A673 (cell line): ENCODE results near the gene CLASRP. TPM values are rescaled to one million over a fixed set of nuclear protein-coding genes. Genes with fewer than 3 reads are reported as not detected.

Experiments used
- BruUV-seq: library from RNA; stranded (reverse); fragments of 400-500 nt; replicated peaks from 2 replicates; lab custom pipeline; 2021; lab: Mats Ljungman, UMichigan
- CTCF ChIA-PET: fragments of 300-600 bp; sonication (Branson Sonifier 250); formaldehyde crosslinking; loops from one replicate; lab custom pipeline; 2022; ENCODE audit warnings: antibody characterized with exemption; lab: Charles Lee
- POLR2A ChIA-PET: fragments of 300-600 bp; sonication (Branson Sonifier 250); formaldehyde crosslinking; loops from one replicate; lab custom pipeline; 2022; ENCODE audit warnings: antibody characterized with exemption; ENCODE audit not compliant: low non-redundant PET; lab: Charles Lee
- DNase-seq: peaks from one replicate; pipeline ENCODE4 v3.0.0-alpha.2; 2015; ENCODE audit warnings: low spot score
- H3K27ac ChIP-seq: fragments of 200-600 bp; sonication (generic); 2 replicates; pipeline ENCODE4 v1.5.1; 2016; ENCODE audit warnings: mixed run types, low read depth, mild to moderate bottlenecking, mixed read lengths, antibody characterized with exemption, low read length; ENCODE audit not compliant: poor library complexity, severe bottlenecking
- H3K27me3 ChIP-seq: fragments of 200-600 bp; sonication (generic); replicated peaks from 2 replicates; pipeline ENCODE4 v1.6.1; 2017; ENCODE audit warnings: mixed run types, low read depth, mild to moderate bottlenecking, mixed read lengths, antibody characterized with exemption, low read length; ENCODE audit not compliant: insufficient read depth, poor library complexity
- H3K36me3 ChIP-seq: fragments of 200-600 bp; sonication (generic); 2 replicates; pipeline ENCODE4 v1.6.1; 2016; ENCODE audit warnings: mixed run types, mild to moderate bottlenecking, mixed read lengths, antibody characterized with exemption, low read length; ENCODE audit not compliant: insufficient read depth, poor library complexity, severe bottlenecking
- H3K4me1 ChIP-seq: fragments of 200-600 bp; sonication (generic); 2 replicates; pipeline ENCODE4 v1.6.1; 2017; ENCODE audit warnings: mixed run types, mild to moderate bottlenecking, mixed read lengths, antibody characterized with exemption, low read length; ENCODE audit not compliant: insufficient read depth, poor library complexity, severe bottlenecking
- H3K4me3 ChIP-seq: fragments of 200-600 bp; sonication (generic); 2 replicates; pipeline ENCODE4 v1.5.1; 2016; ENCODE audit warnings: low read depth, mixed run types, mild to moderate bottlenecking, mixed read lengths, low read length; ENCODE audit not compliant: poor library complexity, severe bottlenecking
- H3K9me3 ChIP-seq: fragments of 200-600 bp; sonication (generic); 2 replicates; pipeline ENCODE4 v1.6.1; 2016; ENCODE audit warnings: mixed run types, low read depth, mild to moderate bottlenecking, mixed read lengths, antibody characterized with exemption, low read length; ENCODE audit not compliant: poor library complexity, severe bottlenecking
- CTCF ChIP-seq: fragments of 300-800, 200-600 bp; sonication (generic); conservative IDR thresholded peaks from 2 replicates; pipeline ENCODE4 v1.5.1; 2017; ENCODE audit warnings: low read depth, mild to moderate bottlenecking, antibody characterized with exemption, low read length, moderate library complexity, mixed read lengths
- EZH2 ChIP-seq: fragments of 200-600 bp; sonication (generic); IDR thresholded peaks from 2 replicates; pipeline ENCODE4 v1.6.1; 2017; ENCODE audit warnings: borderline replicate concordance, low read depth, mild to moderate bottlenecking, mixed read lengths, antibody characterized with exemption, low read length; ENCODE audit not compliant: poor library complexity, severe bottlenecking
- intact Hi-C: fragments of 100-400 bp; cut with micrococcal nuclease; formaldehyde crosslinking; loops from one replicate; pipeline ENCODE4 v1.10.0; 2022; ENCODE audit not compliant: unreplicated experiment
- total RNA-seq: library from RNA; stranded (reverse); gene quantifications from 2 replicates; pipeline ENCODE4 v1.2.3, GENCODE V29; 2021

The CLASRP gene
- total RNA-seq, 1 experiment from 2014 or later = 104 TPM

- CTCF ChIA-PET = interaction anchor here (0.7 kb wide), 1 partner anchor 350 kb away, joined by 5 read pairs; no protein-coding TSS in a partner anchor
- no peak for TF ChIP-seq EZH2
- no peak for TF ChIP-seq CTCF
Observed at GRCh38 chr19:45119582-45119981, 80.7 kb downstream of the CLASRP start.

More at GRCh38 chr19:45119582-45119981, 80.7 kb downstream of the CLASRP start:
- no peak for DNase-seq
- Histone ChIP-seq H3K27me3 (no peaks in the 10 kb centered on the region), H3K36me3 (no peaks in the 10 kb centered on the region), H3K9me3 (no peaks in the 10 kb centered on the region), H3K27ac (no peak overlapping the region), H3K4me3 (no peak overlapping the region), H3K4me1 (peaks cover 19% of the 10 kb centered on the region)
- BruUV-seq = no TSS peak
- POLR2A ChIA-PET = no interaction called here
- intact Hi-C loops = no loop called here

Other genes starting within 250 kb of the CLASRP start
- 3.4 and 6.6 TPM in 2 replicates for gene BCAM, start 229.9 kb upstream of the CLASRP start, total RNA-seq
- gene NECTIN2, start 192.7 kb upstream of the CLASRP start, total RNA-seq = 76.7 and 83.6 TPM in 2 replicates
- 205 and 234 TPM in 2 replicates for gene TOMM40, start 147.8 kb upstream of the CLASRP start, total RNA-seq
- gene APOE, start 133.2 kb upstream of the CLASRP start, total RNA-seq = 9.4 and 10.4 TPM in 2 replicates
- gene APOC1, start 124.4 kb upstream of the CLASRP start, total RNA-seq = 2.3 and 5.5 TPM in 2 replicates
- not detected in 2 replicates for gene APOC4, start 96.8 kb upstream of the CLASRP start, total RNA-seq
- not detected in 2 replicates for gene APOC2, start 93.0 kb upstream of the CLASRP start, total RNA-seq
- 135 and 138 TPM in 2 replicates for gene CLPTM1, start 83.7 kb upstream of the CLASRP start, total RNA-seq
- gene RELB, start 37.6 kb upstream of the CLASRP start, total RNA-seq = 11.9 and 13.1 TPM in 2 replicates
- gene ZNF296, start 37.4 kb downstream of the CLASRP start, total RNA-seq = 2.9 and 3.0 TPM in 2 replicates
- 34.0 and 34.5 TPM in 2 replicates for gene GEMIN7, start 40.2 kb downstream of the CLASRP start, total RNA-seq
- gene PPP1R37, start 54.1 kb downstream of the CLASRP start, total RNA-seq = 33.6 and 34.0 TPM in 2 replicates
- gene NKPD1, start 121.9 kb downstream of the CLASRP start, total RNA-seq = 0.30 and 0.37 TPM in 2 replicates
- 5.8 and 8.8 TPM in 2 replicates for gene TRAPPC6A, start 139.2 kb downstream of the CLASRP start, total RNA-seq
- 8.7 and 9.1 TPM in 2 replicates for gene BLOC1S3, start 139.7 kb downstream of the CLASRP start, total RNA-seq
- not detected in 2 replicates for gene EXOC3L2, start 206.4 kb downstream of the CLASRP start, total RNA-seq
- 44.0 and 46.4 TPM in 2 replicates for gene MARK4, start 212.2 kb downstream of the CLASRP start, total RNA-seq